ENCODE measurements around the gene GNAQ. TPM values are rescaled to one million over a fixed set of nuclear protein-coding genes. Genes with fewer than 3 reads are reported as not detected.

The GNAQ gene
- total and polyA plus RNA-seq, 2 donors (not counting 1 experiment from before 2014, with no cell fraction given) = 30.4 to 74.3 TPM

- Histone ChIP-seq H4K20me1 (ENCODE audit: control insufficient read depth, extremely low read depth, insufficient read depth, low read length) (no peaks in the 10 kb centered on the region), H3K27me3 (ENCODE audit: control insufficient read depth, insufficient read depth, low read length) (no peaks in the 10 kb centered on the region), H3K27ac (ENCODE audit: insufficient read depth, low read length) (no peak overlapping the region), H3K9me3 (ENCODE audit: control insufficient read depth, insufficient read depth, low read depth, low read length) (no peaks in the 10 kb centered on the region), H3K9ac (ENCODE audit: insufficient read depth, low read length) (no peak overlapping the region), H2AFZ (ENCODE audit: low read length) (no peak overlapping the region), H3K4me3 (replicated peaks in 1 of 4; ENCODE audit: control extremely low read depth in 1 of 4, insufficient read depth in 1 of 4, low read depth in 3 of 4, low read length in 4 of 4) (no peak overlapping the region), H3K36me3 (ENCODE audit: control insufficient read depth, insufficient read depth, low read length) (no peaks in the 10 kb centered on the region), H3K4me1 (ENCODE audit: control insufficient read depth, extremely low read depth, insufficient read depth, low read length) (peaks cover 2% of the 10 kb centered on the region), H3K79me2 (ENCODE audit: control insufficient read depth, insufficient read depth, low read length) (peaks cover 14% of the 10 kb centered on the region), H3K4me2 (ENCODE audit: extremely low read depth, insufficient read depth, low read length) (no peak overlapping the region)
- no peak for DNase-seq (ENCODE audit: low read depth in 2 of 2)
- no peak for TF ChIP-seq CTCF (conservative IDR thresholded peaks at IDR 0.05 in 1 of 2, IDR thresholded peaks at IDR 0.05 in 1 of 2; ENCODE audit: low read depth in 1 of 2, low read length in 2 of 2)
- no peak for TF ChIP-seq EZH2 (IDR thresholded peaks at IDR 0.05; ENCODE audit: low read length, missing control alignments)
Measured at GRCh38 chr9:77974434-77974833, 57.2 kb downstream of the GNAQ start.

- H4K20me1 ChIP-seq (ENCODE audit: control insufficient read depth, extremely low read depth, insufficient read depth, low read length) = no peaks in the 10 kb centered on the region
- no peak overlapping the region for H3K4me3 ChIP-seq (replicated peaks in 1 of 4; ENCODE audit: control extremely low read depth in 1 of 4, insufficient read depth in 1 of 4, low read depth in 3 of 4, low read length in 4 of 4)
- H3K79me2 ChIP-seq (ENCODE audit: control insufficient read depth, insufficient read depth, low read length) = peaks cover 8% of the 10 kb centered on the region
- H3K36me3 ChIP-seq (ENCODE audit: control insufficient read depth, insufficient read depth, low read length) = no peaks in the 10 kb centered on the region
- H3K4me2 ChIP-seq (ENCODE audit: extremely low read depth, insufficient read depth, low read length) = no peak overlapping the region
- TF ChIP-seq EZH2 (IDR thresholded peaks at IDR 0.05; ENCODE audit: low read length, missing control alignments) = no peak
- TF ChIP-seq CTCF (conservative IDR thresholded peaks at IDR 0.05 in 1 of 2, IDR thresholded peaks at IDR 0.05 in 1 of 2; ENCODE audit: low read depth in 1 of 2, low read length in 2 of 2) = no peak
- H3K9ac ChIP-seq (ENCODE audit: insufficient read depth, low read length) = no peak overlapping the region
- no peaks in the 10 kb centered on the region for H3K4me1 ChIP-seq (ENCODE audit: control insufficient read depth, extremely low read depth, insufficient read depth, low read length)
- no peak overlapping the region for H2AFZ ChIP-seq (ENCODE audit: low read length)
- no peaks in the 10 kb centered on the region for H3K9me3 ChIP-seq (ENCODE audit: control insufficient read depth, insufficient read depth, low read depth, low read length)
- no peak for DNase-seq (ENCODE audit: low read depth in 2 of 2)
- no peak overlapping the region for H3K27ac ChIP-seq (ENCODE audit: insufficient read depth, low read length)
- no peaks in the 10 kb centered on the region for H3K27me3 ChIP-seq (ENCODE audit: control insufficient read depth, insufficient read depth, low read length)
Measured at GRCh38 chr9:77969083-77969482, 62.5 kb downstream of the GNAQ start.

- no peak for DNase-seq (ENCODE audit: low read depth in 2 of 2)
- H3K79me2 ChIP-seq (ENCODE audit: control insufficient read depth, insufficient read depth, low read length) = peaks cover 6% of the 10 kb centered on the region
- no peak overlapping the region for H3K4me2 ChIP-seq (ENCODE audit: extremely low read depth, insufficient read depth, low read length)
- H3K36me3 ChIP-seq (ENCODE audit: control insufficient read depth, insufficient read depth, low read length) = no peaks in the 10 kb centered on the region
- H3K9ac ChIP-seq (ENCODE audit: insufficient read depth, low read length) = no peak overlapping the region
- H3K9me3 ChIP-seq (ENCODE audit: control insufficient read depth, insufficient read depth, low read depth, low read length) = no peaks in the 10 kb centered on the region
- H3K4me3 ChIP-seq (replicated peaks in 1 of 4; ENCODE audit: control extremely low read depth in 1 of 4, insufficient read depth in 1 of 4, low read depth in 3 of 4, low read length in 4 of 4) = no peak overlapping the region
- no peak for TF ChIP-seq EZH2 (IDR thresholded peaks at IDR 0.05; ENCODE audit: low read length, missing control alignments)
- no peak for TF ChIP-seq CTCF (conservative IDR thresholded peaks at IDR 0.05 in 1 of 2, IDR thresholded peaks at IDR 0.05 in 1 of 2; ENCODE audit: low read depth in 1 of 2, low read length in 2 of 2)
- no peak overlapping the region for H3K27ac ChIP-seq (ENCODE audit: insufficient read depth, low read length)
- H2AFZ ChIP-seq (ENCODE audit: low read length) = no peak overlapping the region
- no peaks in the 10 kb centered on the region for H3K27me3 ChIP-seq (ENCODE audit: control insufficient read depth, insufficient read depth, low read length)
- H4K20me1 ChIP-seq (ENCODE audit: control insufficient read depth, extremely low read depth, insufficient read depth, low read length) = no peaks in the 10 kb centered on the region
- H3K4me1 ChIP-seq (ENCODE audit: control insufficient read depth, extremely low read depth, insufficient read depth, low read length) = no peaks in the 10 kb centered on the region
Measured at GRCh38 chr9:77968506-77968905, 63.1 kb downstream of the GNAQ start.

All from fibroblast of lung (primary cell).